ENCODE measurements around the gene CAAP1. TPM values are rescaled to one million over a fixed set of nuclear protein-coding genes. Genes with fewer than 3 reads are reported as not detected.

Gene CAAP1, protein sequence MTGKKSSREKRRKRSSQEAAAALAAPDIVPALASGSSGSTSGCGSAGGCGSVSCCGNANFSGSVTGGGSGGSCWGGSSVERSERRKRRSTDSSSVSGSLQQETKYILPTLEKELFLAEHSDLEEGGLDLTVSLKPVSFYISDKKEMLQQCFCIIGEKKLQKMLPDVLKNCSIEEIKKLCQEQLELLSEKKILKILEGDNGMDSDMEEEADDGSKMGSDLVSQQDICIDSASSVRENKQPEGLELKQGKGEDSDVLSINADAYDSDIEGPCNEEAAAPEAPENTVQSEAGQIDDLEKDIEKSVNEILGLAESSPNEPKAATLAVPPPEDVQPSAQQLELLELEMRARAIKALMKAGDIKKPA
- polyA plus RNA-seq: 10 to 100 TPM in 3 of 4 donors, 1 to 10 TPM in 1; 9.2 to 36.3 (median 19.7) TPM
- long read RNA-seq, donor 1, transcript CAAP1-201 (6 exons, 2,791 nt): major isoform, 14 of 27 reads
- long read RNA-seq, donor 1, partial matches to known transcripts: 10 of 27 reads
- long read RNA-seq, donor 1, other reads (novel, unspliced or antisense): 0 of 27 reads
- long read RNA-seq, donor 2, transcript CAAP1-201 (6 exons, 2,791 nt): major isoform, 5 of 5 reads
- long read RNA-seq, donor 2, partial matches to known transcripts: 0 of 5 reads
- long read RNA-seq, donor 2, other reads (novel, unspliced or antisense): 0 of 5 reads
- long read RNA-seq, donor 3, partial matches to known transcripts: 0 of 4 reads
- long read RNA-seq, donor 3, other reads (novel, unspliced or antisense): 0 of 4 reads
- long read RNA-seq, donor 4: 0 reads
- long read RNA-seq, donor 5: 0 reads
- long read RNA-seq, donor 6, transcript CAAP1-201 (6 exons, 2,791 nt): major isoform, 5 of 5 reads
- long read RNA-seq, donor 6, partial matches to known transcripts: 0 of 5 reads
- long read RNA-seq, donor 6, other reads (novel, unspliced or antisense): 0 of 5 reads
- long read RNA-seq, donor 7: 0 reads
- long read RNA-seq, donor 8: 0 reads
- long read RNA-seq, donor 9: 0 reads
- long read RNA-seq, donor 10, transcript CAAP1-201 (6 exons, 2,791 nt): major isoform, 5 of 6 reads
- long read RNA-seq, donor 10, partial matches to known transcripts: 0 of 6 reads
- long read RNA-seq, donor 10, other reads (novel, unspliced or antisense): 0 of 6 reads

- peaks cover 0 to 6% (median 5%) of the 10 kb centered on the region in 3 donors for H3K4me1 ChIP-seq (ENCODE audit: control insufficient read depth in 3 of 3, insufficient read depth in 2 of 3, low read depth in 1 of 3, low read length in 2 of 3)
- H3K27me3 ChIP-seq (ENCODE audit: control insufficient read depth in 3 of 3, insufficient read depth in 3 of 3, low read length in 3 of 3): no peaks in the 10 kb centered on the region
- H3K36me3 ChIP-seq (ENCODE audit: control insufficient read depth in 3 of 3, insufficient read depth in 2 of 3, low read depth in 1 of 3, low read length in 3 of 3): peaks cover 0 to 9% (median 0%) of the 10 kb centered on the region in 3 donors
- peak; percentile 93 to 97 for DNase-seq
- H3K4me3 ChIP-seq (ENCODE audit: low read depth in 1 of 3, low read length in 3 of 3): peak within 1 kb of the TSS; percentile 71 to 91 (median 74)
- peak within 1 kb of the TSS; percentile 95 to 100 (median 97) for H3K27ac ChIP-seq (ENCODE audit: low read depth in 1 of 3, low read length in 2 of 3)
- FAIRE-seq: no peak
- WGBS, 3 donors: 0% methylated on average over 66 to 70 of the region's 70 CpGs
- H3K9me3 ChIP-seq (ENCODE audit: control insufficient read depth in 2 of 2, insufficient read depth in 1 of 2, low read depth in 1 of 2, low read length in 1 of 2): peaks cover 0 to 12% of the 10 kb centered on the region in 2 donors
Measured at GRCh38 chr9:26892251-26893029, at the start of gene CAAP1. Gene CAAP1, minus strand, starts transcription at chr9:26892802. Its CDS starts 87 bp downstream, at chr9:26892715.

GRCh38 chr9:26940779-26941178 lies 48.2 kb upstream of the CAAP1 start:
- peaks cover 0 to 9% (median 0%) of the 10 kb centered on the region in 3 donors for H3K36me3 ChIP-seq (ENCODE audit: control insufficient read depth in 3 of 3, insufficient read depth in 2 of 3, low read depth in 1 of 3, low read length in 3 of 3)
- H3K27ac ChIP-seq (ENCODE audit: low read depth in 1 of 3, low read length in 2 of 3): no peak overlapping the region
- H3K9me3 ChIP-seq (ENCODE audit: control insufficient read depth in 2 of 2, insufficient read depth in 1 of 2, low read depth in 1 of 2, low read length in 1 of 2): peaks cover 0 to 5% of the 10 kb centered on the region in 2 donors
- H3K27me3 ChIP-seq (ENCODE audit: control insufficient read depth in 3 of 3, insufficient read depth in 3 of 3, low read length in 3 of 3): no peaks in the 10 kb centered on the region
- no peak overlapping the region for H3K4me3 ChIP-seq (ENCODE audit: low read depth in 1 of 3, low read length in 3 of 3)
- peaks cover 1 to 20% (median 5%) of the 10 kb centered on the region in 3 donors for H3K4me1 ChIP-seq (ENCODE audit: control insufficient read depth in 3 of 3, insufficient read depth in 2 of 3, low read depth in 1 of 3, low read length in 2 of 3)
- DNase-seq (no peak), FAIRE-seq (no peak)
- 83 to 93% (median 84%) methylated on average over 1 of the region's 1 CpG for WGBS, 3 donors

- FAIRE-seq: peak; percentile 15
- 75 to 83% (median 79%) methylated on average over 3 of the region's 3 CpGs for WGBS, 3 donors
- no peak overlapping the region for H3K4me3 ChIP-seq (ENCODE audit: low read depth in 1 of 3, low read length in 3 of 3)
Measured at GRCh38 chr9:26939955-26940711, 47.5 kb upstream of the CAAP1 start.

DNA sequence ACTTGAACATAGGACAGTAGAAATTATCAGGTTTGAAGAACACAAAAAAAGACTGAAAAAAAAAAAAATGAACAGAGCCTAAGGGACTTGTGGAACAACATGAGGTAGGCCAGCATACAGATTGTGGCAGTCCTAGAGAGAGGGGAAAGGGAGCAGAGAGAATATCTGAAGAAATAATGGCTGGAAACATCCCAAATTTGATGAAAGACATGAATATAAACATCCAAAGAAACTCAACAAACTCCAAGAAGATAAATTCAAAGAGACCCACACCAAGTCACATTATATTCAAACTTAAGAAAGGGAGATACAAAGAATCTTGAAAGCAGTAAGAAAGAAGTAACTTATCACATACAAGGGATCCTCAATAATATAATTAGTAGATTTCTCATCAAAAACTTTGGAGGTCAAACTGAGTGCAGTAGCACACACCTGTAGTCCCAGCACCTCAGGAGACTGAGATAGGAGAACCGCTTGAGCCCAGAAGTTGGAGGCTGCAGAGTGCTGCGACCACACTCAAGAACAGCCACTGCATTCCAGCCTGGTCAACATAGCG lies 45.3 kb upstream of the CAAP1 start:
- FAIRE-seq (no peak), DNase-seq (no peak)
- H3K4me1 ChIP-seq (ENCODE audit: control insufficient read depth in 3 of 3, insufficient read depth in 2 of 3, low read depth in 1 of 3, low read length in 2 of 3): peaks cover 0 to 8% (median 0%) of the 10 kb centered on the region in 3 donors
- no peak overlapping the region for H3K4me3 ChIP-seq (ENCODE audit: low read depth in 1 of 3, low read length in 3 of 3)
- peaks cover 0 to 5% of the 10 kb centered on the region in 2 donors for H3K9me3 ChIP-seq (ENCODE audit: control insufficient read depth in 2 of 2, insufficient read depth in 1 of 2, low read depth in 1 of 2, low read length in 1 of 2)
- H3K27ac ChIP-seq (ENCODE audit: low read depth in 1 of 3, low read length in 2 of 3): no peak overlapping the region
- no peaks in the 10 kb centered on the region for H3K27me3 ChIP-seq (ENCODE audit: control insufficient read depth in 3 of 3, insufficient read depth in 3 of 3, low read length in 3 of 3)
- 98 to 100% (median 98%) methylated on average over 3 of the region's 3 CpGs for WGBS, 3 donors
- peaks cover 0 to 14% (median 2%) of the 10 kb centered on the region in 3 donors for H3K36me3 ChIP-seq (ENCODE audit: control insufficient read depth in 3 of 3, insufficient read depth in 2 of 3, low read depth in 1 of 3, low read length in 3 of 3)

More at GRCh38 chr9:26939955-26940711, 47.5 kb upstream of the CAAP1 start:
- Histone ChIP-seq H3K27me3 (ENCODE audit: control insufficient read depth in 3 of 3, insufficient read depth in 3 of 3, low read length in 3 of 3) (no peaks in the 10 kb centered on the region), H3K27ac (ENCODE audit: low read depth in 1 of 3, low read length in 2 of 3) (no peak overlapping the region), H3K36me3 (ENCODE audit: control insufficient read depth in 3 of 3, insufficient read depth in 2 of 3, low read depth in 1 of 3, low read length in 3 of 3) (peaks cover 0 to 9% (median 0%) of the 10 kb centered on the region in 3 donors), H3K4me1 (ENCODE audit: control insufficient read depth in 3 of 3, insufficient read depth in 2 of 3, low read depth in 1 of 3, low read length in 2 of 3) (peaks cover 0 to 15% (median 0%) of the 10 kb centered on the region in 3 donors), H3K9me3 (ENCODE audit: control insufficient read depth in 2 of 2, insufficient read depth in 1 of 2, low read depth in 1 of 2, low read length in 1 of 2) (peaks cover 0 to 5% of the 10 kb centered on the region in 2 donors)
- DNase-seq: no peak

GRCh38 chr9:26935847-26936246 lies 43.2 kb upstream of the CAAP1 start:
- H3K27ac ChIP-seq (ENCODE audit: low read depth in 1 of 3, low read length in 2 of 3): no peak overlapping the region
- H3K4me1 ChIP-seq (ENCODE audit: control insufficient read depth in 3 of 3, insufficient read depth in 2 of 3, low read depth in 1 of 3, low read length in 2 of 3): peaks cover 0 to 1% (median 0%) of the 10 kb centered on the region in 3 donors
- no peaks in the 10 kb centered on the region for H3K27me3 ChIP-seq (ENCODE audit: control insufficient read depth in 3 of 3, insufficient read depth in 3 of 3, low read length in 3 of 3)
- FAIRE-seq (no peak), DNase-seq (peak in 1 of 2 donors; percentile 20)
- H3K9me3 ChIP-seq (ENCODE audit: control insufficient read depth in 2 of 2, insufficient read depth in 1 of 2, low read depth in 1 of 2, low read length in 1 of 2): peaks cover 0 to 5% of the 10 kb centered on the region in 2 donors
- no peak overlapping the region for H3K4me3 ChIP-seq (ENCODE audit: low read depth in 1 of 3, low read length in 3 of 3)
- peaks cover 2 to 16% (median 4%) of the 10 kb centered on the region in 3 donors for H3K36me3 ChIP-seq (ENCODE audit: control insufficient read depth in 3 of 3, insufficient read depth in 2 of 3, low read depth in 1 of 3, low read length in 3 of 3)

DNA sequence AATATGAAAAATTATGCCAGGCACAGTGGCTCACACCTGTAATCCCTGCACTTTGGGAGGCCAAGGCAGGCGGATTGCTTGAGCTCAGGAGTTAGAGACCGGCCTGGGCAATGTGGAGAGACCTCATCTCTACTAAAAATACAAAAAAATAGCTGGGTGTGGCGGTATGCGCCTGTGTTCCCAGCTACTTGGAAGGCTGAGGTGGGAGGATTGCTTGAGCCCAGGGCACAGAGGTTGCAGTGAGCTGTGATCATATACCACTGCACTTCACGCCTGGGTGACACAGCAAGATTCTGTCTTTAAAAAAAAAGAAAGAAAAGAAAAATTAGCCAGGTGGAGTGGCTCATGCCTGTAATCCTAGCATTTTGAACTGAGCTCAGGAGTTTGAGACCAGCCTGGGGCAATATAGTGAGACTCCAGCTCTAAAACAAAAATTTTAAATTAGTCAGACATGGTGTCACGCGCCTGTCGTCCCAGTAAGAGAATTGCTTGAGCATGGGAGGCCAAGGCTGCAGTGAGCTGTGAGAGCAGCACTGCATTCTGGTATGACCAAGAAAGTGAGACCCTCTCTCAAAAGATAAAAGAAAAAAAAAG lies 36.4 kb upstream of the CAAP1 start:
- FAIRE-seq: no peak
- 96 to 98% (median 98%) methylated on average over 8 of the region's 8 CpGs for WGBS, 3 donors
- Histone ChIP-seq H3K4me1 (ENCODE audit: control insufficient read depth in 3 of 3, insufficient read depth in 2 of 3, low read depth in 1 of 3, low read length in 2 of 3) (no peaks in the 10 kb centered on the region), H3K36me3 (ENCODE audit: control insufficient read depth in 3 of 3, insufficient read depth in 2 of 3, low read depth in 1 of 3, low read length in 3 of 3) (peaks cover 2 to 24% (median 11%) of the 10 kb centered on the region in 3 donors), H3K9me3 (ENCODE audit: control insufficient read depth in 2 of 2, insufficient read depth in 1 of 2, low read depth in 1 of 2, low read length in 1 of 2) (no peaks in the 10 kb centered on the region), H3K4me3 (ENCODE audit: low read depth in 1 of 3, low read length in 3 of 3) (no peak overlapping the region), H3K27ac (ENCODE audit: low read depth in 1 of 3, low read length in 2 of 3) (no peak overlapping the region), H3K27me3 (ENCODE audit: control insufficient read depth in 3 of 3, insufficient read depth in 3 of 3, low read length in 3 of 3) (no peaks in the 10 kb centered on the region)
- DNase-seq: no peak

DNA sequence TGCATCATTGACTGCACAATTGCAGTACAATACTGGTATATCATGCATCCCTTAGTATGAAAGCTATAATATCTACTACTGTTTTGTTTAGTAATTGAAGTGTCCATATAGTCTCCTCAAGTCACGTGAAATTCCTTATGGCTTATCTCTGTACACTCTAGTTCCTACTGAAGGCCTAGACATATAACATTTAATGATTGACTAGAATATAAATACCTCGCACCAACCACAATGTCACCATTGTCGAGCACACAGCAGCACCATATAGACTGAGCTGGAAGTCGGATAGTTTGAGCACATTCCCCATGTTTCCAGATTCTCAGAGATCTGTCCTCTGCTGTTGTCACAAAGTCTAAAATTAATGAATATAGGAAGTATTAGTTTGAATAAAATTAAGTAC lies 33.0 kb upstream of the CAAP1 start:
- no peak for FAIRE-seq
- 72 to 80% (median 79%) methylated on average over 4 of the region's 4 CpGs for WGBS, 3 donors
- no peak overlapping the region for H3K27ac ChIP-seq (ENCODE audit: low read depth in 1 of 3, low read length in 2 of 3)
- H3K36me3 ChIP-seq (ENCODE audit: control insufficient read depth in 3 of 3, insufficient read depth in 2 of 3, low read depth in 1 of 3, low read length in 3 of 3): peaks cover 8 to 22% (median 16%) of the 10 kb centered on the region in 3 donors
- peak in 1 of 2 donors; percentile 39 for DNase-seq
- H3K4me1 ChIP-seq (ENCODE audit: control insufficient read depth in 3 of 3, insufficient read depth in 2 of 3, low read depth in 1 of 3, low read length in 2 of 3): no peaks in the 10 kb centered on the region
- H3K27me3 ChIP-seq (ENCODE audit: control insufficient read depth in 3 of 3, insufficient read depth in 3 of 3, low read length in 3 of 3): no peaks in the 10 kb centered on the region
- no peak overlapping the region for H3K4me3 ChIP-seq (ENCODE audit: low read depth in 1 of 3, low read length in 3 of 3)
- H3K9me3 ChIP-seq (ENCODE audit: control insufficient read depth in 2 of 2, insufficient read depth in 1 of 2, low read depth in 1 of 2, low read length in 1 of 2): no peaks in the 10 kb centered on the region

Data from small intestine (tissue), 16 donors.